OCI-LY3 (cell line): Measurements from ENCODE around the gene USP7.

Source experiments
- H2AFZ ChIP-seq: fragments of 200-600, 300-600 bp; shearing (Covaris generic); 2 replicates; pipeline ENCODE4 v1.6.0; 2014; ENCODE audit warnings: antibody characterized with exemption, low read depth, low read length
- H3K27ac ChIP-seq: fragments of 200-600, 300-600 bp; sonication (generic); 2 replicates; pipeline ENCODE4 v1.5.1; 2014; ENCODE audit warnings: mild to moderate bottlenecking, low read length, moderate library complexity, mixed read lengths
- H3K27me3 ChIP-seq: fragments of 200-600, 300-600 bp; sonication (generic); 2 replicates; pipeline ENCODE4 v1.6.1; 2014; ENCODE audit warnings: low read depth, low read length, mixed read lengths
- H3K36me3 ChIP-seq: fragments of 200-600, 300-600 bp; sonication (generic); replicated peaks from 2 replicates; pipeline ENCODE3; 2014; ENCODE audit warnings: low read depth, low read length, mixed read lengths
- H3K4me1 ChIP-seq: fragments of 300-600, 200-600 bp; sonication (generic); 2 replicates; pipeline ENCODE4 v1.6.1; 2014; ENCODE audit warnings: low read length, mixed read lengths
- H3K4me2 ChIP-seq: fragments of 200-600, 300-600 bp; sonication (generic); 2 replicates; pipeline ENCODE4 v1.6.1; 2014; ENCODE audit warnings: low read length, mixed read lengths
- H3K4me3 ChIP-seq: fragments of 300-600, 200-600 bp; sonication (generic); 2 replicates; pipeline ENCODE4 v1.5.1; 2014; ENCODE audit warnings: antibody characterized with exemption, mild to moderate bottlenecking, low read length, moderate library complexity
- H3K79me2 ChIP-seq: fragments of 300-600, 200-600 bp; shearing (Covaris generic); 2 replicates; pipeline ENCODE4 v1.6.1; 2014; ENCODE audit warnings: mild to moderate bottlenecking, low read length, mixed read lengths
- H3K9ac ChIP-seq: fragments of 300-600, 200-600 bp; shearing (Covaris generic); 2 replicates; pipeline ENCODE4 v1.6.0; 2014; ENCODE audit warnings: mild to moderate bottlenecking, low read length, moderate library complexity
- H3K9me3 ChIP-seq: fragments of 200-600, 300-600 bp; shearing (Covaris generic); 2 replicates; pipeline ENCODE4 v1.6.1; 2014; ENCODE audit warnings: low read length, mixed read lengths; ENCODE audit not compliant: insufficient read depth
- H4K20me1 ChIP-seq: fragments of 200-600, 300-600 bp; sonication (generic); 2 replicates; pipeline ENCODE4 v1.6.1; 2016; ENCODE audit warnings: low read length, mixed read lengths; ENCODE audit not compliant: insufficient read depth
- EZH2phosphoT487 ChIP-seq: fragments of 200-600 bp; shearing (Covaris generic); IDR thresholded peaks from 2 replicates; pipeline ENCODE4 v1.6.1; 2018; ENCODE audit warnings: antibody characterized with exemption, mixed run types, low read depth
- TF ChIP-seq, protein P1 (sequence below): fragments of 200-600, 300-600 bp; sonication (generic); IDR thresholded peaks from 2 replicates; pipeline ENCODE4 v1.5.1; 2014; ENCODE audit warnings: antibody characterized with exemption, low read length, low read depth

USP7 gene

DNA sequence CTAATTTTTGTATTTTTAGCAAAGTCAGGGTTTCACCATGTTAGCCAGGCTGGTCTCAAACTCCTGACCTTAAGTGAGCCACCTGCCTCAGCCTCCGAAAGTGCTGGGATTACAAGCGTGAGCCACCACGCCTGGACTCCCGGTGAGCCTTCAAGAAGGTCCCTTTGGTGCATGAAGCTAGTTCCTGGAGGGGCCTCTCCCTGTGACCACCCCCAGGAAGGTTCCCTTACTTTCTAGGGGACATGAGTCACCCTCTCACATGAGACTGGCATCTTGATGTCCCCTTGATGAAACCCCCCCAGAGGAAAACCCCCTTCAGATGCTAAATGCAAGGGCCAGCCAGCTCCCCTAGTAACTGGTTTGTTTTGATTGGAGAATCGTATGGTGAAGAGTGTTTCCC is 107.7 kb downstream of the USP7 start:
- TF ChIP-seq, protein P1, sequence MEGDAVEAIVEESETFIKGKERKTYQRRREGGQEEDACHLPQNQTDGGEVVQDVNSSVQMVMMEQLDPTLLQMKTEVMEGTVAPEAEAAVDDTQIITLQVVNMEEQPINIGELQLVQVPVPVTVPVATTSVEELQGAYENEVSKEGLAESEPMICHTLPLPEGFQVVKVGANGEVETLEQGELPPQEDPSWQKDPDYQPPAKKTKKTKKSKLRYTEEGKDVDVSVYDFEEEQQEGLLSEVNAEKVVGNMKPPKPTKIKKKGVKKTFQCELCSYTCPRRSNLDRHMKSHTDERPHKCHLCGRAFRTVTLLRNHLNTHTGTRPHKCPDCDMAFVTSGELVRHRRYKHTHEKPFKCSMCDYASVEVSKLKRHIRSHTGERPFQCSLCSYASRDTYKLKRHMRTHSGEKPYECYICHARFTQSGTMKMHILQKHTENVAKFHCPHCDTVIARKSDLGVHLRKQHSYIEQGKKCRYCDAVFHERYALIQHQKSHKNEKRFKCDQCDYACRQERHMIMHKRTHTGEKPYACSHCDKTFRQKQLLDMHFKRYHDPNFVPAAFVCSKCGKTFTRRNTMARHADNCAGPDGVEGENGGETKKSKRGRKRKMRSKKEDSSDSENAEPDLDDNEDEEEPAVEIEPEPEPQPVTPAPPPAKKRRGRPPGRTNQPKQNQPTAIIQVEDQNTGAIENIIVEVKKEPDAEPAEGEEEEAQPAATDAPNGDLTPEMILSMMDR, result no peak
- Histone ChIP-seq H3K36me3 (peaks cover 54% of the 10 kb centered on the region), H3K79me2 (peaks cover 13% of the 10 kb centered on the region; the same call in 1 of the 2 replicates), H3K27ac (no peak overlapping the region), H3K4me1 (peaks cover 4% of the 10 kb centered on the region; the same call in 1 of the 2 replicates), H3K9ac (no peak overlapping the region), H3K27me3 (no peaks in the 10 kb centered on the region), H4K20me1 (peaks cover 27% of the 10 kb centered on the region), H3K9me3 (no peaks in the 10 kb centered on the region), H2AFZ (no peak overlapping the region), H3K4me2 (no peak overlapping the region), H3K4me3 (no peak overlapping the region)

DNA sequence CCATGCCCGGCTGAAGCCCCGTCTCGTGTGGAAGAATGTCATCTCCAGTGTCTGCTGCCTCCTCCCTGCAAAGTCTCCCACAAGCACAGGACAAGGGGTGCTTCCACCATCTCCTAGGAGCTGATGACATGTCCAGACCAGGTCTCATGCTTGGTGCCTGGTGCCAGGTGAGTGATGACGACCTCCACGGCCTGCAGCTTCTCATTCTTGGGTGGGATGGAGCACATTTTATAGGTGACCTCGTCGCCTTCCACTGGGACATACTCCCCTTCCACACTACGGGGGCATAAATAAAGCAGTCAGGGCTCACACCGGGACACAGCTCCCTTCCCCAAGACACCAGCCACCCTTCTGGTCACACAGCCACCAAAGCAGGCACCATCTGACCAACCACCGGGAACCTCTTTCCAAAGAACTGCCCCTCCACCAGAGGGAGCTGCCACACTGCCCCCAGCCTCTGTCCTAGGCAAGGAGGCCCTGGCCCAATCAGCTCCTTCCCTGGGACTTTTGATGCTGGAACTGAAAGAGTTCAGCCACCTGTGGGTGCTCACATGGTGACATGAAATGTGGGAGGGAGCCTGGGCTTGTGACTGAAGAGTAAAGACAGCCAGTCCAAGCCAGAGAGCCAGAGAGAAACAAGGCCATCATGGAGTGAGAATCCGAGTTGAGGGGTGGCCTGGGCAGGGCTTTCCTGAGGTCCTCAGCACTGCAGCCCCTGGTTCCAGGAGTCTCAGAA is 108.5 kb downstream of the USP7 start:
- Histone ChIP-seq H3K27me3 (no peaks in the 10 kb centered on the region), H3K79me2 (peaks cover 10% of the 10 kb centered on the region; the same call in 1 of the 2 replicates), H3K9me3 (no peaks in the 10 kb centered on the region), H3K9ac (no peak overlapping the region), H3K4me3 (no peak overlapping the region), H4K20me1 (peaks cover 23% of the 10 kb centered on the region), H3K4me2 (no peak overlapping the region), H3K4me1 (peaks cover under 1% of the 10 kb centered on the region; the same call in 1 of the 2 replicates), H3K27ac (no peak overlapping the region), H3K36me3 (peaks cover 56% of the 10 kb centered on the region), H2AFZ (no peak overlapping the region)
- TF ChIP-seq, protein P1, result peak; percentile 35
- no peak for TF ChIP-seq EZH2phosphoT487

DNA sequence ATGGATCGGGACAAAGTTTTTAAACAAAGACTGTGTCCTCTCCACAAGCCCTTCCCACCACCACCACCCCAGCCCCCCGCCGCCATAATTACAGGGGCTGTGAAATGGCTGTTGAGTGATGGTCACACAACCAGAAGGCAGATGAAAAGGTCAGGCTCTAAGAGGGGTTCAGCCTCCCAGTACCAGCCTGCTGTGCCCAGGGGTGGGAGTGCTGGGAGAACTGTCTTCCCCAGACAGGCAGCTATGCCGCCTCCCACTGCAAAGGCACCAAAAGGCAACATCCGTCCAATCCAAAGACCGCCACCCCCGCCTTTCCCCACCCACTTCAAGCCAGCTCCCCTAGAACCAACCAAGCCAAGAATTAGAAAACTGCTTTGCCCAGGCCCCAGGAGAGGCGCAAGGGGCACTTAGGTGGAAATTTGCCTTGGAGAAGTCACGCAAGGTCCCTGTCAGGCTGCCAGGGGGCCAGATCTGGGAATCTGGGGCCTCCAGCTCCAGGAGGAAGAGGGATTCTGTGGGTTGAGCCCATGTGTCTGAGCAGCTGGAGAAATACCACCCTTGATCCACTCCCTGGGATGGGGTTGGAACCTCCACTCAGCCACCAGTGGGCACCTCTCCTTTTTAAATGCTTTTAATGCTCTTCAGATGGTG is 109.3 kb downstream of the USP7 start:
- peaks cover 18% of the 10 kb centered on the region for H4K20me1 ChIP-seq
- TF ChIP-seq, protein P1, result no peak
- no peak for TF ChIP-seq EZH2phosphoT487
- no peaks in the 10 kb centered on the region for H3K9me3 ChIP-seq
- peaks cover 62% of the 10 kb centered on the region for H3K36me3 ChIP-seq
- H2AFZ ChIP-seq, result no peak overlapping the region
- H3K9ac ChIP-seq, result no peak overlapping the region
- no peak overlapping the region for H3K4me3 ChIP-seq
- H3K27ac ChIP-seq, result no peak overlapping the region
- H3K4me1 ChIP-seq, result no peaks in the 10 kb centered on the region
- H3K27me3 ChIP-seq, result no peaks in the 10 kb centered on the region
- H3K4me2 ChIP-seq, result no peak overlapping the region
- H3K79me2 ChIP-seq, result peaks cover 5% of the 10 kb centered on the region; the same call in 1 of the 2 replicates

DNA sequence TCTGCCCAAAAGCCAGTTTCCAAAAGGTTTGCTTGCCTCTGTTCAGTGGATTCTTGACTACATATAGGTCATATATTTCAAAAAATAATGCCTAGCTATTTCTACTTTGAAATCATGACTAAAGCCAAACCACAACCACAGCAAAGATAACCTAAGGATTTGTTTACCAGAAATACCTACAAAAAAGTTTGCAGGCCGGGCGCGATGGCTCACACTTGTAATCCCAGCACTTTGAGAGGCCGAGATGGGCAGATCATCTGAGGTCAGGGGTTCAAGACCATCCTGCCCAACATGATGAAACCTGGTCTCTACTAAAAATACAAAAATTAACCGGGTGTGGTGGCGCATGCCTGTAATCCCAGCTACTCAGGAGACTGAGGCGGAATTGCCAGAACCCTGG is 110.1 kb downstream of the USP7 start:
- no peaks in the 10 kb centered on the region for H3K4me1 ChIP-seq
- H2AFZ ChIP-seq, result no peak overlapping the region
- no peaks in the 10 kb centered on the region for H3K27me3 ChIP-seq
- peaks cover 69% of the 10 kb centered on the region for H3K36me3 ChIP-seq
- TF ChIP-seq, protein P1, result no peak
- no peak for TF ChIP-seq EZH2phosphoT487
- no peaks in the 10 kb centered on the region for H3K79me2 ChIP-seq
- H3K27ac ChIP-seq, result no peak overlapping the region
- no peak overlapping the region for H3K4me3 ChIP-seq
- no peak overlapping the region for H3K9ac ChIP-seq
- no peak overlapping the region for H3K4me2 ChIP-seq
- H3K9me3 ChIP-seq, result no peaks in the 10 kb centered on the region
- H4K20me1 ChIP-seq, result peaks cover 10% of the 10 kb centered on the region; the same call in 1 of the 2 replicates
